Mesenteric fat pad (tissue), 1 donor: Measurements from ENCODE around the gene ZBTB16. TPM values are rescaled to one million over a fixed set of nuclear protein-coding genes. Genes with fewer than 3 reads are reported as not detected.

Experiments
- DNase-seq: peaks from one replicate; pipeline ENCODE4 v3.0.0-alpha.2; 2020; ENCODE audit warnings: low spot score
- total RNA-seq: library from RNA; stranded (reverse); fragmentation: NEBNext Ultra II Directional; extraction: Animal tissue kit (Norgen Biotek cat#: 25700); gene quantifications from one replicate; pipeline ENCODE4 v1.2.1, GENCODE V29; 2021
- donor health status: DM: yes; HTN: yes; CAD: no.

ZBTB16 gene
- total RNA-seq, 1 donor from 2014 or later, result 196 TPM

DNA sequence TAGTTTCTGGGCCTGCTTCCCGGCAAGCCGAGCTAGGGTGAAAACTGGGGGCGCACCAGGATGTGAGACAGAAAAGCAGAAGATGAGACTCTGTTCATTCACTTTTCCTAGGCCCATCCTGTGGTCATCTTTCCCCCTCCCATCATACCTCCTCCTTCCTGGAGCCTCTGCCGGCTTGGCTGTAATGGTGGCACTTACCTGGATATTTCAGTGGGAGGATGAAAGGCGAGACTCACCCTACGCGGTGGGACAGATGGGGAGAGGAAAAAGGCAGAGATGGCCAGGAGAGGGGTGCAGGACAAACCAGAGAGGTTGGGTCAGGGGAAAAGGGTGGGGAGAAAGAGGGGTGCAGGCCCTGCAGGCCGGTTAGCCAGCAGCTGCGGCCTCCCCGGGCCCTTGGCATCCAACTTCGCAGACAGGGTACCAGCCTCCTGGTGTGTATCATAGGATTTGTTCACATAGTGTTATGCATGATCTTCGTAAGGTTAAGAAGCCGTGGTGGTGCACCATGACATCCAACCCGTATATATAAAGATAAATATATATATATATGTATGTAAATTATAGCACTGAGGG is 195.1 kb downstream of the ZBTB16 start:
- no peak for DNase-seq

GRCh38 chr11:114255289-114255688 is 195.8 kb downstream of the ZBTB16 start:
- DNase-seq, result no peak

DNA sequence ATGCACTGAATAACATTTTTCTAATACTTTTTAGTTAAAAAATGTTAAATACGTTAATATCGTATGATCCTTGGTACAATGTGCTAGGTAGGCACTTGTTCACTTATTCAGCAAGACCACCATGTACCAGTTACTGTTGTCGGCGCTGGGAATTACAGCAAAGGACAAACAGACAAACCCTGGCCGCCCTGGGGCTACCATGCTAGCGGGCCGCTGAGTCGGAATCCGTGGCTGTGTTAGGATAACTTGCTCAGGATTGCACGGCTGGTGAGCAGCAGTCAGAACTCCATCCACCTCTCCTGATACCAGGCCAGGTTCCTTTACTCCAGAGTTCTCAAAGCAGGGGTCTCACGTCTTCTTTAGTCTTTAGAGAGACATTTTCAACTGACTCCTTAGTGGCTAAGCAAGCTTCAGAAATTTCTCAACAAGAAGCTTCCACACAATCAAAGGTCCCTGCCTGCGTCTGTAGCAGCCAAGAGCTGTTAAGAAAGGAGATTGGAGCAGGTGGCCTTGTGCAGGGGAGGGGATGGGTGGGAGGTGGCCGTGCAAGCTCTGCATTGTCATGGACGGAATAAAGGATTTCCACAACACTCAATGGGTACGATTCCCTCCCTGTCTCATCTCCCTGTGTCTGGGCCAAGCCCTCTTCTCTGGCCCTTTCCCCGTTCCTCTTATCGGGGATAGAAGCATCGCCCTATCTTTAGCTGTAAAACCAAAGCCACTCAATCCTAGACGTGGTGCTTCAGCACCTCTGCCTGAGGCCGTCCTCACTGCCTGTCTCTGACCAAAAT is 196.9 kb downstream of the ZBTB16 start:
- no peak for DNase-seq

GRCh38 chr11:114256967-114257286 is 197.4 kb downstream of the ZBTB16 start:
- no peak for DNase-seq

DNA sequence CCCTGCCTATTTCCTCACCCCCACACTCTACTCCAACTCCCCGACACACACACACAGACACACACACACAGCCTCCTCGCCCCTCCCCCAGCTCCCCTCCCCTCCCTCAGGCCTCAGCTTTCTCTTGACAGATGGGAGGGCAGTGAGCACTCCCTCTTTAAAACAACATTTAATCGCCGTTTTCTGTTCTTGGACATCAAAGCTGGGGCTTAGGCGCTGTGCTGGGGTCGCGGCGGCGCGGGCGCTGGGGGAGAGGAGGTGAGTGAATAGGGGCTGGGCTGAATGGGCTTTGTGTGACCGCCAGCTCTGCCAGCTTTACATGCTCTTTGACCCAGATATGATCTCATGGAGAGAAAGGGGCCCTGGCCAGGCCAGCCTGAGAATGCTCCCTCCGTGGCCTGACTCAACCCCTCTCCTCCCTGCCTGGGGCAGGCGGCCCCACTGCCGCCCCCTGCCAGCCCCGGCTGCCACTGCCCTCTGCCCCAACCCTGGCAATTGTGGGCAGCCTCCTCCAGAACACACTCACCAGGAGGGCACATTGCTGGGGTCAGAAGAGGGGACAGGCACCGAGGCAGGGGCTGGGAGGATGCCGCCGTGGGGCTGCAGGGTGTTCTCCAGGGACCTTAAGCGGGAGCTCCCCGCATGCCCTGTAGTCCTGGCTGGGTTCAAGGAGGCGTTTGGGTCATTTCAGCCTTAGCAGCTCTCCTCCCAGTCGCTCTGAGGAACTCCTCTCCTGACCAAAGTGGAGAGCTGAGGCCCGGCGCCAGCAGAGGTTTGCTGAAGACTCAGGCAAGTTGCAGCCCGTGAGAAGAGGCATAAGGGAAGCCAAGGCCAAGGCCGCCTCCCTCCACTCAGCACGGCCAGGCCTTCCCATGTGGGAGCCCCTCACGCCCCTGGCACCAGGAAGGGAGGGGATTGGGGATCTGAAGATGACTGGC is 198.4 kb downstream of the ZBTB16 start:
- DNase-seq, result no peak

GRCh38 chr11:114258696-114259095 is 199.2 kb downstream of the ZBTB16 start:
- no peak for DNase-seq

DNA sequence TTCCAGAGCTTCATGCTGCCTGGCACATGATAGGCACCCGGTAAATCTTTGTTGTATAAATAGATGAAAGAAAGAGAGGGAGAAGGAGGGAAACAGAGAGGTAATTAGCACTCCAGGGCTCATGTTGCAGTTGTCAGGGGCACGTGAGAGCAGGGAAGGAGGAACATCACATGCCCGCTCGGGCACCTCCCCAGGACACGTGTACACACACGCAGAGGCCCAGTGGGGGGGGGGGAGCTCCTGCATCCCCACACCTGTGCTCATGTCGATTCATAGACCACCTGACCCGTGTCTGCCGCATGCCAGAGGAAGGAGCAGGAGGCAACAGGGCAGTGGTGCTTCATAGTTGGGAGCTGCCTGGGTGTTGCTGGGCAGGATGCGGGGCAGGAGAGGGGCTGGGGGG is 199.6 kb downstream of the ZBTB16 start:
- no peak for DNase-seq

DNA sequence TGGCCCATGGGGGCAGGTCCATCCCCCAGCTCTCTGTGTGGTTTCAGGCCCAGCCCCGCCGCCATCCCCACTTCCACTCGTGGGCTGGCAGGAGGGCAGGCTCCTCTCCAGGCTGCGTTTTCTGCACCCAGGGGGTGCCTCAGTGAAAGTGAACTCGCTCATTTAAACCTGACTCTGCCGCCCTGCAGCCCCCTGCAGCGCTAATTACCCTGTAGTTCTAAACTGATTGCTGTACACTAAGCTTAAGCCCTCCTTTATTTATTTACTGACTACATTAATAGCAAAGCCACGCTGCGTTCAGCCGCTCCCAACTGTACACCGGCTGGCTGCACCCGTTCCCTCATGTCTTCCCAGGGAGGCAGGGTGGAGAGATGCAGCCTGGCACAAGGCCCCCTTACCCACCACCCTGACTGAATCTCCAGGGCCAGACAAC is 200.1 kb downstream of the ZBTB16 start:
- no peak for DNase-seq

GRCh38 chr11:114260077-114260476 is 200.6 kb downstream of the ZBTB16 start:
- no peak for DNase-seq

DNA sequence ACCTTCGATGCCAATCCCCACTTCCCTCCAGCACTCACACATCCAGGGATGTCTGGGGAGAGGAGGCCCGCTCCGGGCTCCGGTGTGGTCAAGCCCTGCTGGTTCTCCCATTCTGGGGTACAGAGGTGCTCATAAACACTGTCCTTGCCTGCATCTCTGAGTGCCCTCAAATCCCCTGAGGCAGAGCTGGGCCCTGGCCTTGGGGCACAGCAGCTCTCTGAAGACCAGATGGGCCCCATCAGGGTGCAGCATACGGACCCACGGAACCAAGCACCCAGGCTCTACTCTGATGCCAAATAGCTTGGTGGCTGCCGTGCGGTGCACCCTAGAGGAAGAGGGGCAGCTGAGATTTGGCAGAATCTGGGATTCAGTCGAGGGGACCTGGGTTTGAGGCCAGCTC is 201.0 kb downstream of the ZBTB16 start:
- DNase-seq, result no peak

DNA sequence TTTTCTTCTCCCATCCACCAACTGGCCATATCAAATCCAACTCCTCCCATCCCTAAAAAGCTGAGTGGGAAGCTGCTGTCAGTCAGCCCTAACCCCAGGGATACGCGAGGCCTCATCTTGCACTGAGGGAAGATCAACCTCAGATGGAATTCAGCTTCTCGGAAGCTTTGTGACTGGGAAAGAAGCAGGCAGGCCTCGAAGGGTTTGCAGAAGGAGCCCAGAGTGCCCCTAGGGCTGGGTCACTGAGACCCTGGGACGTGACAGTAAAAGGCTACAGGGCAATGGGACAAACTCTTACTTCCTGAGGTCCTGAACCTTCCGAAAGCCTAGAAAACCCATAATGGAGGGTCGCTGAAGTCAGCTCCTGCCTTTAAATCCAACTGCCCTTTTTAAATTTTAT is 202.3 kb downstream of the ZBTB16 start:
- no peak for DNase-seq

DNA sequence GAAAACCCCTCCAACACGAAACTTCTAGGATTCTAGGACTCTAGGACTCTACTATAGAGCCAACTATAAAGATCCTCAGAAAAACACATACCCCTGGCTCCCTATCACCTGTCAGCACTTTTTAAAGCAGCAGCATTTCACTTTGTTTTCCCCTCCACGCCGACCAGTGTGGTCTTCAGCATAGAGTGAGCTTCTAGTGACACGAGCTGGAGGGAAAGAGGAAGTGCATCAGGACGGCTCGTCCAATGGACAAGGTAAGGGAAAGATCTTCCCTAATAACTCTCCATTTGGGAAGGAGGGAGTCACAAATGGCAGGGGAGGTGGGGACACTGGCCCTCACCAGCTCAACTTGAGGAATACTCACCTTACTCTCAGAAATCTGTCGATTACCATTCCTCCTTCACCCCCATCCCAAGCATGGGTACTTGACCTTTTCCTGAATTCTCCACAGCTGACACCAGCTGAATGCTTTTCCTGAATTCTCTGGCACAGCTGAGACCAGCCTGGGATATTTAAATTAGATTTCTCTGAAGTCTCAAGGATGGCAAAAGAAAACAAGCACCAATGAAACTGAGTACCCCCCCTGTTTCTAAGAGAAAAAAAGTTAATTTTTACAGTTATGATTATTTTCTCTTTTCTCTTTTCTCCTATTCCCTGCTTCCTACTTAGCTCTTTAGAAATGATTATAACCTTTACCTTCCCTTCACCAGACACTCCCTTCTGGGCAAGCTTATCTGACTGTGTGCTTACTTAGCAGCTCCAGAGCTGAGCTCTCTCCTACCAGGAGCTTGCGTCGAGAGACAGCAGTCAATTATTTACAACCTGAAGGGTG is 203.4 kb downstream of the ZBTB16 start:
- DNase-seq, result no peak

- DNase-seq, result peak; percentile 6
These were observed 204.1 kb downstream of the ZBTB16 start for GRCh38 chr11:114263513-114264170.

DNA sequence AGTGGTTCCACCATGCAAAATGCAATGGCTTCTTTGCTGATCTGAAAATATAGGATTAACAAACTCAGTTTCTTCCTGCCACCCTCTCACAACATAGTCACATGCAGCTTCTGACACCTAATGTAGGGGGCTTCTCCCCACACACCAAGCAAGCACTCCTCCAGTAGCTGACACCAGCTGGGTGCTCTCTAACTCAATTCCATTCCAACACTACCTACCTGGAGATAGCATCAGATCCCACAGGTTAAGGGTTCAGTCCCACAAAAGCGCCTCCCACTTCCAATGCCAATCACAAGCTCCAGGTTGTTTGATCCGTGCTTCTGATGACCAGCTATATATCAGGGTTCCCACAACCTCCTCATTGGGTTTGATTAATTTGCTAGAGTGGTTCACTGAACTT is 204.9 kb downstream of the ZBTB16 start:
- peak; percentile 26 for DNase-seq

DNA sequence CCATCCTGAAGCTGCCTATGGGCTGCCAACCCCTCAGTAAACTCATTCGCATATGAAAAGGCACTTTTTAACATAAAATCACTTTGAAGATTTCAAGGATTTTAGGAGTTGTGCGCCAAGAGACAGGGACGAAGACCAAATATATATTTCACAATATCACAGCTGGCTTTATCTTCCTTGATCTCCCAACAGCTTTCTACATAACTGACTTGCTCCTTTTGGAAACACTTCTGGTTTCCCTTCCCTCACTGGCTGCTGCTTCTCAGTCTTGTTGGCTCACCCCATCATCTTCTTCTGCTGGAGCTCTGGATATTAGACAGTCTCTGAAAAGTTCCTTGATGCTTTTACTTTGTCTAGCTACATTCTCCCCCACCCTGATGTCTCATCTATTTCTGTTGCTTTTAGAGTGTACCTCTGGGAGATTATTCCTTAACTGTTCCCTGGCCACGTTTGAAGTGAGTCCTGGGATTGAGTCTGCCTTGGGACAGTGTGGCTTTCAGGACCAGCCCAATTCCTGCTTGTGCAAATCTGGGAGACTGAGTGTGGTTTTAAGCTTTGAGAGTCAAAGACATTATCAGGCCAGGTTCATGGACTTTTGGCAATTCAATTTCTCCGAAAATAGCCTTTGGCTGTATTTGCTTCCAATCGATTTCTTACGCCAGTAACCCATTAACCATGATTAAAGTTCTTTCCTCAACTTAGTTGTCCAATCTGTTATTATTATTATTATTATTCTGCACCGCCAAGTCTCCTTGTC is 205.8 kb downstream of the ZBTB16 start:
- DNase-seq, result peak; percentile 14

GRCh38 chr11:114269498-114269897 is 210.0 kb downstream of the ZBTB16 start:
- DNase-seq, result no peak

GRCh38 chr11:114270531-114271270 is 211.2 kb downstream of the ZBTB16 start:
- peak; percentile 3 for DNase-seq

- peak; percentile 4 for DNase-seq
These were observed 211.8 kb downstream of the ZBTB16 start for GRCh38 chr11:114271316-114271715.

DNA sequence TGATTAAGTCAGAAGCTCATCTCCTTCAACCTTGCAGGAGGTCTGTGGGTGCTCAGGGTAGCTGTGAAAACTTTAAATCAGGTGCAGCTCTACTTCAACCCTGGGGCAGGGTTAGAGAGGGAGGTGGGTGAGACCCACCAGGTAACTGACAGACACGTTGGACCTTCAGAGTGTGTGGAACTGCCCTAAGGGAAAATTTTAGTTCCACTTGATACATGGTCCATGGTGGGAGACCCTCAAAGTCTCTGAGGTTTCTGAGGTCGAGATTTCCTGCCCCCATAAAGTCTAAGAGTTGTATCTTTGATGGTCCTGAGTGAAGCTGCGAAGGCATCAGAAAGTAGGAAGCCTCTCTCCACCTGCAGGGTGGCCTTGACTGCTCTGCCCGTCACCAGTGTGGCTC is 212.8 kb downstream of the ZBTB16 start:
- peak; percentile 43 for DNase-seq
